ENCODE data around the gene ANKRD13B.

Gene ANKRD13B

GRCh38 chr17:29618272-29619065, 25.5 kb downstream of the ANKRD13B start:
- no peak for DNase-seq

- DNase-seq = no peak
Observed at GRCh38 chr17:29619251-29619650, 26.3 kb downstream of the ANKRD13B start.

- no peak for DNase-seq
Observed at GRCh38 chr17:29620271-29620670, 27.3 kb downstream of the ANKRD13B start.

GRCh38 chr17:29620779-29621500, 28.0 kb downstream of the ANKRD13B start:
- DNase-seq = no peak

GRCh38 chr17:29621751-29622194, 28.8 kb downstream of the ANKRD13B start:
- no peak for DNase-seq

- peak; percentile 72 for DNase-seq
Observed at GRCh38 chr17:29622337-29623282, 29.7 kb downstream of the ANKRD13B start, which contains the start of gene CORO6. Gene CORO6, minus strand, starts transcription at chr17:29622912. Its CDS starts 1,491 bp downstream, at chr17:29621421.

GRCh38 chr17:29623283-29623647, 30.3 kb downstream of the ANKRD13B start:
- no peak for DNase-seq

- DNase-seq = no peak
Observed at GRCh38 chr17:29624586-29624985, 31.7 kb downstream of the ANKRD13B start.

- no peak for DNase-seq
Observed at GRCh38 chr17:29625037-29625750, 32.3 kb downstream of the ANKRD13B start.

GRCh38 chr17:29627951-29628350, 35.0 kb downstream of the ANKRD13B start:
- DNase-seq = no peak

GRCh38 chr17:29628644-29629043, 35.7 kb downstream of the ANKRD13B start:
- DNase-seq = no peak

- no peak for DNase-seq
Observed at GRCh38 chr17:29629839-29630238, 36.9 kb downstream of the ANKRD13B start.

GRCh38 chr17:29630630-29631193, 37.8 kb downstream of the ANKRD13B start:
- no peak for DNase-seq

GRCh38 chr17:29633886-29634285, 41.0 kb downstream of the ANKRD13B start:
- no peak for DNase-seq

GRCh38 chr17:29640413-29640812, 47.5 kb downstream of the ANKRD13B start:
- DNase-seq = no peak

GRCh38 chr17:29640981-29641642, 48.2 kb downstream of the ANKRD13B start:
- no peak for DNase-seq

GRCh38 chr17:29642171-29642611, 49.3 kb downstream of the ANKRD13B start:
- DNase-seq = no peak

GRCh38 chr17:29643817-29644160, 50.9 kb downstream of the ANKRD13B start:
- no peak for DNase-seq

- no peak for DNase-seq
Observed at GRCh38 chr17:29645515-29646051, 52.7 kb downstream of the ANKRD13B start.

- DNase-seq = no peak
Observed at GRCh38 chr17:29648005-29648404, 55.1 kb downstream of the ANKRD13B start.

- no peak for DNase-seq
Observed at GRCh38 chr17:29649359-29649758, 56.4 kb downstream of the ANKRD13B start.

All from activated naive CD4-positive, alpha-beta T cell treated with anti-CD3 and anti-CD28 coated beads, Interleukin-2, amount 50 U/mL, for 16 hours (primary cell).